WTC11 (cell line): ENCODE measurements around the gene STYK1. TPM values are rescaled to one million over a fixed set of nuclear protein-coding genes. Genes with fewer than 3 reads are reported as not detected.

Source experiments
- ATAC-seq: fragments of 200-7000 bp; cut with Tn5 transposase; 2 replicates; pipeline ENCODE4 v1.10.0; 2021; ENCODE audit warnings: mild to moderate bottlenecking, moderate library complexity
- CTCF ChIA-PET: fragments of 300-600 bp; sonication (Branson Sonifier 250); formaldehyde crosslinking; loops from one replicate; lab custom pipeline; 2021; ENCODE audit warnings: antibody characterized with exemption; lab: Charles Lee
- POLR2A ChIA-PET: fragments of 350-600 bp; sonication (Branson Sonifier 250); formaldehyde crosslinking; loops from one replicate; lab custom pipeline; 2021; ENCODE audit warnings: antibody characterized with exemption; lab: Charles Lee
- DNase-seq: peaks from one replicate; pipeline ENCODE4 v3.0.0; 2021; ENCODE audit warnings: low spot score
- H3K27ac Mint-ChIP-seq: 2 replicates; pipeline ENCODE4 v1.8.0; 2021; ENCODE audit warnings: mixed read lengths
- H3K27me3 Mint-ChIP-seq: 2 replicates; pipeline ENCODE4 v1.8.0; 2021; ENCODE audit warnings: low read depth, mild to moderate bottlenecking, moderate library complexity, mixed read lengths
- H3K36me3 Mint-ChIP-seq: 2 replicates; pipeline ENCODE4 v1.8.0; 2021; ENCODE audit warnings: mixed read lengths
- H3K4me1 Mint-ChIP-seq: 2 replicates; pipeline ENCODE4 v1.8.0; 2022; ENCODE audit warnings: mixed read lengths
- H3K4me3 Mint-ChIP-seq: 2 replicates; pipeline ENCODE4 v1.8.0; 2021; ENCODE audit warnings: mild to moderate bottlenecking, moderate library complexity, mixed read lengths
- H3K9me3 Mint-ChIP-seq: 2 replicates; pipeline ENCODE4 v1.8.0; 2021; ENCODE audit warnings: mixed read lengths
- ATF1 ChIP-seq: sonication (generic); formaldehyde crosslinking; IDR thresholded peaks from 2 replicates; pipeline ENCODE4 v1.8.1; 2023; ENCODE audit warnings: mild to moderate bottlenecking, moderate library complexity, missing genetic modification reagents
- CBFB ChIP-seq: sonication (generic); formaldehyde crosslinking; IDR thresholded peaks from 2 replicates; pipeline ENCODE4 v1.8.1; 2022; ENCODE audit warnings: mild to moderate bottlenecking, low read depth, missing genetic modification reagents
- IRF2 ChIP-seq: sonication (generic); formaldehyde crosslinking; IDR thresholded peaks from 2 replicates; pipeline ENCODE4 v1.8.0; 2022; ENCODE audit warnings: low read depth, missing genetic modification reagents, borderline replicate concordance
- RELA ChIP-seq: sonication (generic); formaldehyde crosslinking; IDR thresholded peaks from 2 replicates; pipeline ENCODE4 v1.8.1; 2022; ENCODE audit warnings: missing genetic modification reagents, mild to moderate bottlenecking, borderline replicate concordance
- TEAD4 ChIP-seq: sonication (generic); formaldehyde crosslinking; IDR thresholded peaks from 2 replicates; pipeline ENCODE4 v1.8.0; 2022; ENCODE audit warnings: mild to moderate bottlenecking, missing genetic modification reagents
- TP53 ChIP-seq: sonication (generic); formaldehyde crosslinking; IDR thresholded peaks from 2 replicates; pipeline ENCODE4 v1.8.1; 2023; ENCODE audit warnings: mild to moderate bottlenecking, missing genetic modification reagents
- total RNA-seq: library from RNA; stranded (reverse); gene quantifications from 3 replicates; pipeline ENCODE4 v1.2.3, GENCODE V29; 2021
- TF ChIP-seq, protein P1 (sequence below): fragments of 250-450 bp; sonication (Bioruptor Pico); IDR thresholded peaks from 2 replicates; pipeline ENCODE4 v1.9.0; 2021; ENCODE audit warnings: mild to moderate bottlenecking
- TF ChIP-seq, protein P2 (sequence below): sonication (generic); formaldehyde crosslinking; IDR thresholded peaks from 2 replicates; pipeline ENCODE4 v1.8.1; 2022; ENCODE audit warnings: mild to moderate bottlenecking, missing genetic modification reagents, moderate library complexity, borderline replicate concordance
- TF ChIP-seq, protein P3 (sequence below): fragments of 250-450 bp; sonication (Bioruptor Pico); conservative IDR thresholded peaks from 2 replicates; pipeline ENCODE4 v1.9.0; 2021; ENCODE audit warnings: mild to moderate bottlenecking
- TF ChIP-seq, protein P4 (sequence below): sonication (generic); formaldehyde crosslinking; IDR thresholded peaks from 2 replicates; pipeline ENCODE4 v1.8.0; 2022; ENCODE audit warnings: mild to moderate bottlenecking, missing genetic modification reagents
- TF ChIP-seq, protein P5 (sequence below): sonication (generic); formaldehyde crosslinking; IDR thresholded peaks from 2 replicates; pipeline ENCODE4 v1.8.0; 2023; ENCODE audit warnings: missing genetic modification reagents
- TF ChIP-seq, protein P6 (sequence below): fragments of 250-450 bp; sonication (Bioruptor Pico); IDR thresholded peaks from 2 replicates; pipeline ENCODE4 v2.1.2; 2022; ENCODE audit warnings: mild to moderate bottlenecking, moderate library complexity
- TF ChIP-seq, protein P7 (sequence below): fragments of 200-600 bp; IDR thresholded peaks from 2 replicates; pipeline ENCODE4 v1.8.0; 2022; ENCODE audit warnings: antibody characterized with exemption
- TF ChIP-seq, protein P8 (sequence below): fragments of 250-450 bp; sonication (Bioruptor Pico); IDR thresholded peaks from 2 replicates; pipeline ENCODE4 v1.8.0; 2021; ENCODE audit warnings: mild to moderate bottlenecking

STYK1 gene
- total RNA-seq, 1 experiment from 2014 or later: 1.6 TPM

DNA sequence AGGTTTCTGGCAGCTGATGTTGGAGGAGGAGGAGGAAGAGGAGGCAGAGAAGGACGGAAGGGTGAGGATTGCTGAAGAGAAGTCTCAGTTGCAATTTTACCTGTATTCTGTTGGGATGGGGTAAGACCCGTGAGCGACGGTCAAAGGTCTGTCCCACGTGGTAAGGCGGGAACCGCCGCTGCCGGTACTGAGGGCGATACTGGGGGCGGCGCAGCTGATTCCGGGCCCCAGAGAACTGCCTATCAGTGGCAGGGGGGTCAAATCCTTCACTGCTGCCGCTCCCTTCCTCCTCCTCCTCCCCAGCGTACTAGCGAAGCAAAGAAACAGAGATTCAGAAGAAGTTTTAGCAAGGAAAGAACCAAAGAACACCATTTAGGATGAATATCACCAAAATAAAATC is 36.0 kb upstream of the STYK1 start:
- Mint-ChIP-seq H3K4me3 (no peak overlapping the region), H3K4me1 (no peaks in the 10 kb centered on the region)
- POLR2A ChIA-PET: no interaction called here
- no peak for TF ChIP-seq CBFB (CRISPR knock-in tag)
- no peak for TF ChIP-seq TP53 (CRISPR knock-in tag)
- TF ChIP-seq, protein P1, sequence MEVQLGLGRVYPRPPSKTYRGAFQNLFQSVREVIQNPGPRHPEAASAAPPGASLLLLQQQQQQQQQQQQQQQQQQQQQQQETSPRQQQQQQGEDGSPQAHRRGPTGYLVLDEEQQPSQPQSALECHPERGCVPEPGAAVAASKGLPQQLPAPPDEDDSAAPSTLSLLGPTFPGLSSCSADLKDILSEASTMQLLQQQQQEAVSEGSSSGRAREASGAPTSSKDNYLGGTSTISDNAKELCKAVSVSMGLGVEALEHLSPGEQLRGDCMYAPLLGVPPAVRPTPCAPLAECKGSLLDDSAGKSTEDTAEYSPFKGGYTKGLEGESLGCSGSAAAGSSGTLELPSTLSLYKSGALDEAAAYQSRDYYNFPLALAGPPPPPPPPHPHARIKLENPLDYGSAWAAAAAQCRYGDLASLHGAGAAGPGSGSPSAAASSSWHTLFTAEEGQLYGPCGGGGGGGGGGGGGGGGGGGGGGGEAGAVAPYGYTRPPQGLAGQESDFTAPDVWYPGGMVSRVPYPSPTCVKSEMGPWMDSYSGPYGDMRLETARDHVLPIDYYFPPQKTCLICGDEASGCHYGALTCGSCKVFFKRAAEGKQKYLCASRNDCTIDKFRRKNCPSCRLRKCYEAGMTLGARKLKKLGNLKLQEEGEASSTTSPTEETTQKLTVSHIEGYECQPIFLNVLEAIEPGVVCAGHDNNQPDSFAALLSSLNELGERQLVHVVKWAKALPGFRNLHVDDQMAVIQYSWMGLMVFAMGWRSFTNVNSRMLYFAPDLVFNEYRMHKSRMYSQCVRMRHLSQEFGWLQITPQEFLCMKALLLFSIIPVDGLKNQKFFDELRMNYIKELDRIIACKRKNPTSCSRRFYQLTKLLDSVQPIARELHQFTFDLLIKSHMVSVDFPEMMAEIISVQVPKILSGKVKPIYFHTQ: no peak
- TF ChIP-seq RELA: no peak
- TF ChIP-seq IRF2 (CRISPR knock-in tag): no peak
- no peak for TF ChIP-seq TEAD4
- TF ChIP-seq, protein P2, sequence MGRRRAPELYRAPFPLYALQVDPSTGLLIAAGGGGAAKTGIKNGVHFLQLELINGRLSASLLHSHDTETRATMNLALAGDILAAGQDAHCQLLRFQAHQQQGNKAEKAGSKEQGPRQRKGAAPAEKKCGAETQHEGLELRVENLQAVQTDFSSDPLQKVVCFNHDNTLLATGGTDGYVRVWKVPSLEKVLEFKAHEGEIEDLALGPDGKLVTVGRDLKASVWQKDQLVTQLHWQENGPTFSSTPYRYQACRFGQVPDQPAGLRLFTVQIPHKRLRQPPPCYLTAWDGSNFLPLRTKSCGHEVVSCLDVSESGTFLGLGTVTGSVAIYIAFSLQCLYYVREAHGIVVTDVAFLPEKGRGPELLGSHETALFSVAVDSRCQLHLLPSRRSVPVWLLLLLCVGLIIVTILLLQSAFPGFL (CRISPR knock-in tag): no peak
- TF ChIP-seq ATF1: no peak
- TF ChIP-seq, protein P3, sequence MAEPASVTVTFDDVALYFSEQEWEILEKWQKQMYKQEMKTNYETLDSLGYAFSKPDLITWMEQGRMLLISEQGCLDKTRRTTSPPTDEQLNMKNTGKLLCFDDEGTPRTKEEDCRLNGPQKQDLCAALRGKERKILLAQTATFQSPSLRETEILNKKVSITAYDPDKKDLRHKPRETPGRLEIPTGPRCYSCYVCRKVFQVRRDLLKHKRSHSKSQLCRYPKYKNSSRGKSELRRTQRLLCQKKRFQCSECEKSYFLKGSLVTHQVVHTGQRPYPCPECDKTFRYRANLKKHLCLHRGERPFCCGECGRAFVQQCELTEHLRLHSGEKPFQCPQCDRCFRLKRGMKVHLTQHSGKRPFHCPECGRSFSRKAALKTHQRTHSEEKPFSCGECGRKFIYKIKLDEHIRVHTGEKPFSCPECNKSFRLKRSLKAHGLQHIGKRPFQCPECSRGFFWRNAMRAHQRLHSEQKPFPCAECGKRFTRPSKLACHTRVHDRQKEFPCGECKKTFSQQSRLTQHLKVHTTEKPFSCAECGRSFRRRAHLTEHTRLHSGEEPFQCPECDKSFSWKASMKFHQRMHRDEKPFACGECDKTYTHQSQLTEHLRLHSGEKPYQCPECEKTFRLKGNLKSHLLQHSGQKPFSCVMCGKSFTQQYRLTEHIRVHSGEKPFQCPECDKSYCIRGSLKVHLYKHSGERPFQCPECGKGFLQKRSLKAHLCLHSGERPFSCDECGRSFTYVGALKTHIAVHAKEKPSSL (CRISPR knock-in tag): no peak
- TF ChIP-seq, protein P4, sequence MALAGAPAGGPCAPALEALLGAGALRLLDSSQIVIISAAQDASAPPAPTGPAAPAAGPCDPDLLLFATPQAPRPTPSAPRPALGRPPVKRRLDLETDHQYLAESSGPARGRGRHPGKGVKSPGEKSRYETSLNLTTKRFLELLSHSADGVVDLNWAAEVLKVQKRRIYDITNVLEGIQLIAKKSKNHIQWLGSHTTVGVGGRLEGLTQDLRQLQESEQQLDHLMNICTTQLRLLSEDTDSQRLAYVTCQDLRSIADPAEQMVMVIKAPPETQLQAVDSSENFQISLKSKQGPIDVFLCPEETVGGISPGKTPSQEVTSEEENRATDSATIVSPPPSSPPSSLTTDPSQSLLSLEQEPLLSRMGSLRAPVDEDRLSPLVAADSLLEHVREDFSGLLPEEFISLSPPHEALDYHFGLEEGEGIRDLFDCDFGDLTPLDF (CRISPR knock-in tag): no peak
- TF ChIP-seq, protein P5, sequence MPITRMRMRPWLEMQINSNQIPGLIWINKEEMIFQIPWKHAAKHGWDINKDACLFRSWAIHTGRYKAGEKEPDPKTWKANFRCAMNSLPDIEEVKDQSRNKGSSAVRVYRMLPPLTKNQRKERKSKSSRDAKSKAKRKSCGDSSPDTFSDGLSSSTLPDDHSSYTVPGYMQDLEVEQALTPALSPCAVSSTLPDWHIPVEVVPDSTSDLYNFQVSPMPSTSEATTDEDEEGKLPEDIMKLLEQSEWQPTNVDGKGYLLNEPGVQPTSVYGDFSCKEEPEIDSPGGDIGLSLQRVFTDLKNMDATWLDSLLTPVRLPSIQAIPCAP (CRISPR knock-in tag): no peak
- TF ChIP-seq, protein P6, sequence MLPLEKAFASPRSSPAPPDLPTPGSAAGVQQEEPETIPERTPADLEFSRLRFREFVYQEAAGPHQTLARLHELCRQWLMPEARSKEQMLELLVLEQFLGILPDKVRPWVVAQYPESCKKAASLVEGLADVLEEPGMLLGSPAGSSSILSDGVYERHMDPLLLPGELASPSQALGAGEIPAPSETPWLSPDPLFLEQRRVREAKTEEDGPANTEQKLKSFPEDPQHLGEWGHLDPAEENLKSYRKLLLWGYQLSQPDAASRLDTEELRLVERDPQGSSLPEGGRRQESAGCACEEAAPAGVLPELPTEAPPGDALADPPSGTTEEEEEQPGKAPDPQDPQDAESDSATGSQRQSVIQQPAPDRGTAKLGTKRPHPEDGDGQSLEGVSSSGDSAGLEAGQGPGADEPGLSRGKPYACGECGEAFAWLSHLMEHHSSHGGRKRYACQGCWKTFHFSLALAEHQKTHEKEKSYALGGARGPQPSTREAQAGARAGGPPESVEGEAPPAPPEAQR (CRISPR knock-in tag): no peak
- TF ChIP-seq, protein P7, sequence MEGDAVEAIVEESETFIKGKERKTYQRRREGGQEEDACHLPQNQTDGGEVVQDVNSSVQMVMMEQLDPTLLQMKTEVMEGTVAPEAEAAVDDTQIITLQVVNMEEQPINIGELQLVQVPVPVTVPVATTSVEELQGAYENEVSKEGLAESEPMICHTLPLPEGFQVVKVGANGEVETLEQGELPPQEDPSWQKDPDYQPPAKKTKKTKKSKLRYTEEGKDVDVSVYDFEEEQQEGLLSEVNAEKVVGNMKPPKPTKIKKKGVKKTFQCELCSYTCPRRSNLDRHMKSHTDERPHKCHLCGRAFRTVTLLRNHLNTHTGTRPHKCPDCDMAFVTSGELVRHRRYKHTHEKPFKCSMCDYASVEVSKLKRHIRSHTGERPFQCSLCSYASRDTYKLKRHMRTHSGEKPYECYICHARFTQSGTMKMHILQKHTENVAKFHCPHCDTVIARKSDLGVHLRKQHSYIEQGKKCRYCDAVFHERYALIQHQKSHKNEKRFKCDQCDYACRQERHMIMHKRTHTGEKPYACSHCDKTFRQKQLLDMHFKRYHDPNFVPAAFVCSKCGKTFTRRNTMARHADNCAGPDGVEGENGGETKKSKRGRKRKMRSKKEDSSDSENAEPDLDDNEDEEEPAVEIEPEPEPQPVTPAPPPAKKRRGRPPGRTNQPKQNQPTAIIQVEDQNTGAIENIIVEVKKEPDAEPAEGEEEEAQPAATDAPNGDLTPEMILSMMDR: no peak
- TF ChIP-seq, protein P8, sequence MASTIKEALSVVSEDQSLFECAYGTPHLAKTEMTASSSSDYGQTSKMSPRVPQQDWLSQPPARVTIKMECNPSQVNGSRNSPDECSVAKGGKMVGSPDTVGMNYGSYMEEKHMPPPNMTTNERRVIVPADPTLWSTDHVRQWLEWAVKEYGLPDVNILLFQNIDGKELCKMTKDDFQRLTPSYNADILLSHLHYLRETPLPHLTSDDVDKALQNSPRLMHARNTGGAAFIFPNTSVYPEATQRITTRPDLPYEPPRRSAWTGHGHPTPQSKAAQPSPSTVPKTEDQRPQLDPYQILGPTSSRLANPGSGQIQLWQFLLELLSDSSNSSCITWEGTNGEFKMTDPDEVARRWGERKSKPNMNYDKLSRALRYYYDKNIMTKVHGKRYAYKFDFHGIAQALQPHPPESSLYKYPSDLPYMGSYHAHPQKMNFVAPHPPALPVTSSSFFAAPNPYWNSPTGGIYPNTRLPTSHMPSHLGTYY: no peak
- TF ChIP-seq, all 79 proteins: peak for 0
- Mint-ChIP-seq H3K27ac (peak overlapping the region; percentile 62; the same call in 1 of the 2 replicates), H3K27me3 (no peaks in the 10 kb centered on the region), H3K36me3 (peaks cover 75% of the 10 kb centered on the region), H3K9me3 (no peaks in the 10 kb centered on the region)
- CTCF ChIA-PET: no interaction called here
- no peak for ATAC-seq
- no peak for DNase-seq
